Ascending aorta (tissue), 2 donors: Measurements from ENCODE around the gene PIGP. TPM values are rescaled to one million over a fixed set of nuclear protein-coding genes. Genes with fewer than 3 reads are reported as not detected.

ENCODE experiments used
- DNase-seq, 2 donors: peaks; one replicate each; pipeline ENCODE4 v3.0.0-alpha.2; 2019; ENCODE audit warnings: low spot score in 2 of 2
- H3K27ac ChIP-seq, 2 donors: fragments of 200-600 bp; sonication (generic); one replicate each; pipeline ENCODE4 v1.5.1; 2016 to 2017; ENCODE audit warnings: mild to moderate bottlenecking in 1 of 2
- H3K27me3 ChIP-seq: fragments of 200-600 bp; sonication (generic); one replicate; pipeline ENCODE4 v1.5.1; 2017
- H3K36me3 ChIP-seq, 2 donors: fragments of 200-600 bp; sonication (generic); one replicate each; pipeline ENCODE4 v1.5.1; 2016
- H3K4me1 ChIP-seq, 2 donors: fragments of 200-600 bp; sonication (generic); one replicate each; pipeline ENCODE4 v1.5.1; 2016 to 2017; ENCODE audit warnings: mild to moderate bottlenecking in 1 of 2
- H3K4me3 ChIP-seq, 2 donors: fragments of 200-600 bp; sonication (generic); one replicate each; pipeline ENCODE4 v1.5.1; 2016 to 2017; ENCODE audit warnings: mild to moderate bottlenecking in 1 of 2
- H3K9me3 ChIP-seq, 2 donors: fragments of 200-600 bp; sonication (generic); one replicate each; pipeline ENCODE4 v1.5.1; 2016
- CTCF ChIP-seq, 3 experiments: fragments of 200-600 bp in 2 of 3; fragments of 450-650 bp in 1 of 3; sonication (generic) in 2 of 3; IDR thresholded peaks; one replicate each; pipeline ENCODE4 v1.5.1; 2016 to 2019; ENCODE audit warnings: antibody characterized with exemption in 3 of 3, mild to moderate bottlenecking in 1 of 3, moderate library complexity in 1 of 3
- intact Hi-C: fragments of 100-400 bp; cut with DNase I; formaldehyde crosslinking; loops from one replicate; pipeline ENCODE4 v1.15.1; 2023
- total RNA-seq: library from RNA; depleted of rRNA; stranded (reverse); fragments of >200 nt; gene quantifications from one replicate; pipeline ENCODE4 v1.1.0, GENCODE V29; 2016

The PIGP gene
- total RNA-seq, 1 donor from 2014 or later = 0.64 TPM

- Histone ChIP-seq H3K4me3 (no peak overlapping the region), H3K4me1 (no peaks in the 10 kb centered on the region), H3K27me3 (no peaks in the 10 kb centered on the region), H3K9me3 (no peaks in the 10 kb centered on the region), H3K36me3 (no peaks in the 10 kb centered on the region), H3K27ac (no peak overlapping the region)
- TF ChIP-seq CTCF (IDR thresholded peaks at IDR 0.05) = no peak
- DNase-seq = no peak
- intact Hi-C loops = no loop called here
These were observed 42.0 kb downstream of the PIGP start for GRCh38 chr21:37030864-37031263.

- Histone ChIP-seq H3K27me3 (no peaks in the 10 kb centered on the region), H3K4me3 (no peak overlapping the region), H3K9me3 (no peaks in the 10 kb centered on the region), H3K36me3 (no peaks in the 10 kb centered on the region), H3K27ac (no peak overlapping the region), H3K4me1 (no peaks in the 10 kb centered on the region)
- intact Hi-C loops = no loop called here
- TF ChIP-seq CTCF (IDR thresholded peaks at IDR 0.05) = no peak
- DNase-seq = no peak
These were observed 44.3 kb downstream of the PIGP start for GRCh38 chr21:37028570-37028969.

- H3K4me3 ChIP-seq = no peak overlapping the region
- H3K36me3 ChIP-seq = no peaks in the 10 kb centered on the region
- H3K4me1 ChIP-seq = no peaks in the 10 kb centered on the region
- no peak for DNase-seq
- H3K27me3 ChIP-seq = no peaks in the 10 kb centered on the region
- intact Hi-C loops = no loop called here
- no peaks in the 10 kb centered on the region for H3K9me3 ChIP-seq
- H3K27ac ChIP-seq = no peak overlapping the region
- no peak for TF ChIP-seq CTCF (IDR thresholded peaks at IDR 0.05)
These were observed 46.4 kb downstream of the PIGP start for GRCh38 chr21:37026499-37026898.

- DNase-seq = no peak
- H3K27ac ChIP-seq = no peak overlapping the region
These were observed 54.8 kb downstream of the PIGP start for GRCh38 chr21:37017951-37018679.

More at GRCh38 chr21:37017951-37018679, 54.8 kb downstream of the PIGP start:
- no peaks in the 10 kb centered on the region for H3K27me3 ChIP-seq
- no peaks in the 10 kb centered on the region for H3K36me3 ChIP-seq
- intact Hi-C loops = no loop called here
- H3K9me3 ChIP-seq = no peaks in the 10 kb centered on the region
- H3K4me3 ChIP-seq = no peak overlapping the region
- TF ChIP-seq CTCF (IDR thresholded peaks at IDR 0.05) = no peak
- no peaks in the 10 kb centered on the region for H3K4me1 ChIP-seq

Other genes starting within 250 kb of the PIGP start
- gene HLCS, start 106.4 kb downstream of the PIGP start, total RNA-seq = 10.7 TPM
- not detected for gene RIPPLY3, start 66.4 kb downstream of the PIGP start, total RNA-seq
- gene TTC3, start 183 bp upstream of the PIGP start, total RNA-seq = 70.7 TPM
- 137 TPM for gene VPS26C, start 194.3 kb upstream of the PIGP start, total RNA-seq